HG03439 (cell line): ENCODE measurements around the gene GPR17.
A peak's percentile ranks its signal among the peaks of the same experiment; 100 is the strongest.

Experiments used
- ATAC-seq: cut with Tn5 transposase; IDR thresholded peaks from one replicate; pipeline ENCODE4 v1.9.1; 2021; ENCODE audit warnings: mild to moderate bottlenecking, moderate library complexity; ENCODE audit not compliant: unreplicated experiment

The GPR17 gene

GRCh38 chr2:127683056-127683455 is 37.1 kb downstream of the GPR17 start:
- ATAC-seq, result no peak

DNA sequence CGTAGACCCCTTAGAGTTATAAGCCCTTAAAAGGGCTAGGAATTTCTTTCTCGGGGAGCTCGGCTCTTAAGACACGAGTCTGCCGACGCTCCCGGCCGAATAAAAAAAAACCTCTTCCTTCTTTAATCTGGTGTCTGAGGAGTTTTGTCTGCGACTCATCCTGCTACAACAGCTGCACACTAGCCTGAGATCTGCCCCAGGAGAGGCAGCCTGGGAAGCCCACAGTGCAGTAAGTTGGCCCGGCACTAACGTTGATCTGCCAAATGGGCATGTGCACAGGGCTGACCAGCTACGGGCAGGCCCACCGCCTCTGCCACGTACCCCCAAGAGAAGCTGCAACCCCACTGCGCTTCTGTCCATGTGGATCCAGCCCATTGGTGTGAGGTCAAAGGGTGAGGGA is 37.8 kb downstream of the GPR17 start:
- no peak for ATAC-seq

- ATAC-seq, result no peak
These were observed 39.6 kb downstream of the GPR17 start for GRCh38 chr2:127685410-127686080.

- no peak for ATAC-seq
These were observed 42.5 kb downstream of the GPR17 start for GRCh38 chr2:127688405-127688804.

DNA sequence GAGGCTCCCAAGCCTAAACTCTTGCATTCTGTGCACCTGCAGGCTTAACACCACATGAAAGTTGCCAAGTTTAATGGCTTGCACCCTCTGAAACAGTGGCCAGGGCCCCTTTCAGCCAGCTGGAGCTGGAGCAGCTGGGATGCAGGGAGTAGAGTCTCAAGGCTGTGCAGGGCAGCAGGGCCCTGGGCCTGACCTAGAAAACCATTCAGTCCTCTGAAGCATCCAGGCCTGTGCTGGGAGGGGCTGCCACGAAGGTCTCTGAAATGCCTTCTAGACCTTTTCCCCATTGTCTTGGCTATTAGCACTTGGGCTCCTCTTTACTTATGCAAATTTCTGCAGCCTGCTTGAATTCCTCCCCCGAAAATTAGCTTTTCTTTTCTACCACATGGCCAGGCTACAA is 44.7 kb downstream of the GPR17 start:
- no peak for ATAC-seq

DNA sequence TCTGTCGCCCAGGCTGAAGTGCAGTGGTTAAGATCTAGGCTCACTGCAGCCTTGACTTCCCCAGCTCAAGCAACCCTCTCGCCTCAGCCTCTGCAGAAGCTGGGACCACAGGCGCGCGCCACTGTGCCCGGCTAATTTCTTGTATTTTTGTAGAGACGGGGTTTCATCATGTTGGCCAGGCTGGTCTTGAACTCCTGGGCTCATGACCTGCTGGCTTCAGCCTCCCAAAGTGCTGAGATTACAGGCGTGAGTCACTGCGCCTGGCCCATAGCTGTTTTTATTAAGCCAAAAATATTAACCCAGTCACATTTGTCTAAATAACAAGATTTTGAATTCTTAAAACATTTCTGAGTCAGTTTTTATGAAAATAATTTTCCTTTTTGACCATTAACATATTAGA is 49.0 kb downstream of the GPR17 start:
- no peak for ATAC-seq

DNA sequence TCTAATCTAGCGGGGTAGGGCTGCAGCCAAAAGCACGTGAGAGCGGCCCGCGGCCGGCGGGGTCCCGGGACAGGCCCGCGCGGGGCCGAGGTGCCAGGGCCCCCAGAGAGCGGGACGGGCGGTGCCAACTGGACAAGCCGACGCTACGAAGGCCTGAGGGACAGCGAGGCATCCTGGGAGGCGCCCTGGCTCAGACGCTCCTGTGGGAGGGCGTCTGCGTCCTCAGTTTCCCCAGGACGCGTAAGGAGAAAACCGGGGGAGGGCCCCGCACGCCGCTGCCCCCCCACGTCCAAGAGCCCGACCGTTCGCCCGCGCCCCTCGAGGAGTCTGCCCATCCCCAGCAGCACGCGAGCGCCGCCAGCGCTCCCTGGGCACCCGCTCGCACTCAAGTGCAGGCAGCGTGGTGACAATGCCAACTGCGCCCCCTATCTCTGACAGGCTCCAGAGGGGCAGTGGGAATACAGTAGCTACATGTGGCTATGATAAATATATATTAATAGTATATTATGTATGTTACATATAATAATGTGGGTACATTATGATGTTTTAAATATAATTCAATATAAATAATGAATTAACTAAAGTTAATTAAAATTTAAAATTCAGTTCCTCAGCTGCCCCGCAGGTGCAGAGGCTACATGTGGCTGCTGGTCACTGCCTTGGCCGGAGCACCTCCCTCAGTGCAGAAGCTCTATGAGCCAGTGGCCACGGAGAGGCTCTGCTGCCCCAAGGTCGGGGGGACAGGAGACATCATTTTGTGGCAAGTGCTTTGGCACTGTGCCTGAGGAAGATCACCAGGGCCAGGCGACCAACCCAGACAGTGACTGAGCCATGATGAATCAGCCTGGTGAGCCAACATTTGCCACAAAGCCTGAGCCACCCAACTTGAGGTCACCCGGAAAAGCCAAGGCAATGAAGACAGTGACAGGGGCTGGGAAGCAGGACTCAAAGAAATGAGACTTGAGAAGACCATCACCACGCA is 49.8 kb downstream of the GPR17 start:
- no peak for ATAC-seq

GRCh38 chr2:127697482-127698180 is 51.7 kb downstream of the GPR17 start:
- no peak for ATAC-seq

GRCh38 chr2:127698553-127699355 is 52.8 kb downstream of the GPR17 start:
- no peak for ATAC-seq

DNA sequence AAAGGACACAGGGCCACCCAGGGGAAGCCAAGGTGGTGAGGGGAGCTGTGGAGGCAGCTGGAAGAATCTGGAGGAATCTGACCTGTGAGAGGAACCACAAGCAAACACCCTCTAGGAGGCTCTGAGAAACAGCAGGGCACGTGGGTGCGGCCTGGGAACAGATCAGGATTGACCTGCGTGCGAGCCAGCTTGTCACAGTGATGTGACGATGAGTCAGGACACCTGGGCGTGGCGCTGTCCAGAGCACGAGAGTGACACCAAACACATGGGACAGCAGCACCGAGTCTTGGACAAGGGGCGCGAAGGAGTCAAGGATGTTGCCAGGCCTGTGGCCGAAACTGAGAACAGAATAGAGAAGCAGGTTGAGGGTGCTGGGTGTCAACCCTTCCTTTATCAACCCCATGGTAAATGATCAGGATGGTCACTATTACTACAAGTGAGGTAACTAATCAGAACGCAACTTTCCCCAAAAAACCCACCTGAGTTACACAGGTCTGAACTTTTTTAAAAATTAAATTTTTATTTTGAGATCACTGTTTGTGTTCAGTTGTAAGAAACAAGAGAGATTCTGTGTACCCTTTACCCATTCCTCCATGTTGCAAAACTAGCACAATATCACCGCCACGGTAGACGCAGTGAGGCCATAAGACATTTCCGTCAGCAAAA is 54.7 kb downstream of the GPR17 start:
- ATAC-seq, result peak; percentile 61

DNA sequence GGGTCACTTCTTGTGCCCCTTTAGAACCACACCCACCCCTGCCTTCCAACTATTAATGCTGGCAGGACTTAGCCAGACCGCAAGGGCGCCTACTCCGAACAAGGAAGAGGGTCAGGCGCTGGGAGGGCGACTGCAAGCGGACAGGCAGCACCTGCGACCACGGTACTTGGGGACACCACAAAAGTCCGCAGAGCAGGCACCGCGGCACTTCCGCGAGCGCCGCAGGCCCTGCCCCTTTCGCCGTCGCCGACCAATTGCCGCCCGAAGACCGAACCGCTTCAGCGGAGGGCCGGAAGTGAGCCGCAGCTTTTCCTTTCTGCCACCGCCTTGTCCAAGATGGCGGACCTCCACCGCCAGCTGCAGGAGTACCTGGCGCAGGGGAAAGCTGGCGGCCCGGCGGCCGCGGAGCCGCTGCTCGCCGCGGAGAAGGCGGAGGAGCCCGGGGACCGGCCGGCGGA is 55.3 kb downstream of the GPR17 start, which contains the start of gene SFT2D3:
TSS of gene SFT2D3 (plus strand) at position 305 of the 458 bp plus-strand sequence. CDS start at position 337, 32 bp downstream.
- peak; percentile 72 for ATAC-seq

GRCh38 chr2:127701651-127702394 is 55.9 kb downstream of the GPR17 start:
- peak; percentile 36 for ATAC-seq
